GM10248 (cell line): ENCODE measurements around the gene CAPZB.

Experiments
- CTCF ChIA-PET: fragments of 300-600 bp; sonication (Branson Sonifier 250); formaldehyde crosslinking; extraction: SDS; loops from one replicate; lab custom pipeline; 2021; ENCODE audit warnings: antibody characterized with exemption; lab: Yijun Ruan, JAX
- POLR2A ChIA-PET: fragments of 350-650 bp; sonication (Branson Sonifier 250); formaldehyde crosslinking; extraction: SDS; loops from one replicate; lab custom pipeline; 2020; ENCODE audit warnings: antibody characterized with exemption; lab: Yijun Ruan, JAX
- DNase-seq: peaks from one replicate; pipeline ENCODE4 v3.0.0; 2012; ENCODE audit errors: extremely low spot score
- TF ChIP-seq, protein P1 (sequence below): IDR thresholded peaks from 2 replicates; pipeline ENCODE4 v1.5.1; 2012; ENCODE audit warnings: mild to moderate bottlenecking, low read depth; ENCODE audit errors: extremely low read depth, missing control alignments, control extremely low read depth

Gene CAPZB

DNA sequence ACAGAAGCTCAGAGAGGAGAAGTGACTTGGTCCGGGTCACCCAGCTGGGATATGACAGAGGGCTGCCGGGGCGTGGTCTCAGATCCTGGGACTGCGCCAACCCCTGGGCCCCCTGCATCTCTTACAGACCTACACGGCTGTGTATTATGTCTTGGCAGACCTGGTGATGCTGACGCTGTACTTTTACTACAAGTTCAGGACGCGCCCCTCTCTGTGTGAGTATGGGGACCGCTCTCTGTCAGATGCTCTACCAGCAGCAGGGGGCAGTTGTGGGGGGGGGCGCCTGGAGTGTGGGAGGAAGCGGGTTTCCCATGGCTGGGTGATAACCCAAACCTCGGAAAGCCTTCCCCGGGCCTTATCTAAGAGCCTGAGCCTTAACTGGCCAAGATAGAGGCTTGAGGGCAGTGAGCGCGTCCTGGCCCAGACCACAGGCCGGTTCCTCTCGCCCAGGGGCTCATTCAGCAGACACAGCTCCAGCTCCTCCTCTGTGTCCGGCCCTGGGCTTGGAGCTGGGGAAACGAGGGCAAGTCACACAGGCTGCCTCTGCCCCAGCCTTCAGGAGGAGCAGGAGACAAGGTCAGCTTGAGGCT lies 159.9 kb downstream of the CAPZB start:
- CTCF ChIA-PET: interaction anchor here (0.9 kb wide), 1 partner anchor 16 kb away, joined by 3 read pairs; no protein-coding TSS in a partner anchor
- TF ChIP-seq, protein P1, sequence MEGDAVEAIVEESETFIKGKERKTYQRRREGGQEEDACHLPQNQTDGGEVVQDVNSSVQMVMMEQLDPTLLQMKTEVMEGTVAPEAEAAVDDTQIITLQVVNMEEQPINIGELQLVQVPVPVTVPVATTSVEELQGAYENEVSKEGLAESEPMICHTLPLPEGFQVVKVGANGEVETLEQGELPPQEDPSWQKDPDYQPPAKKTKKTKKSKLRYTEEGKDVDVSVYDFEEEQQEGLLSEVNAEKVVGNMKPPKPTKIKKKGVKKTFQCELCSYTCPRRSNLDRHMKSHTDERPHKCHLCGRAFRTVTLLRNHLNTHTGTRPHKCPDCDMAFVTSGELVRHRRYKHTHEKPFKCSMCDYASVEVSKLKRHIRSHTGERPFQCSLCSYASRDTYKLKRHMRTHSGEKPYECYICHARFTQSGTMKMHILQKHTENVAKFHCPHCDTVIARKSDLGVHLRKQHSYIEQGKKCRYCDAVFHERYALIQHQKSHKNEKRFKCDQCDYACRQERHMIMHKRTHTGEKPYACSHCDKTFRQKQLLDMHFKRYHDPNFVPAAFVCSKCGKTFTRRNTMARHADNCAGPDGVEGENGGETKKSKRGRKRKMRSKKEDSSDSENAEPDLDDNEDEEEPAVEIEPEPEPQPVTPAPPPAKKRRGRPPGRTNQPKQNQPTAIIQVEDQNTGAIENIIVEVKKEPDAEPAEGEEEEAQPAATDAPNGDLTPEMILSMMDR: no peak
- POLR2A ChIA-PET: no interaction called here
- DNase-seq: no peak

- ChIA-PET CTCF (no interaction called here), POLR2A (no interaction called here)
- no peak for DNase-seq
- TF ChIP-seq, protein P1: no peak
These were observed 160.7 kb downstream of the CAPZB start for GRCh38 chr1:19324665-19324990.

DNA sequence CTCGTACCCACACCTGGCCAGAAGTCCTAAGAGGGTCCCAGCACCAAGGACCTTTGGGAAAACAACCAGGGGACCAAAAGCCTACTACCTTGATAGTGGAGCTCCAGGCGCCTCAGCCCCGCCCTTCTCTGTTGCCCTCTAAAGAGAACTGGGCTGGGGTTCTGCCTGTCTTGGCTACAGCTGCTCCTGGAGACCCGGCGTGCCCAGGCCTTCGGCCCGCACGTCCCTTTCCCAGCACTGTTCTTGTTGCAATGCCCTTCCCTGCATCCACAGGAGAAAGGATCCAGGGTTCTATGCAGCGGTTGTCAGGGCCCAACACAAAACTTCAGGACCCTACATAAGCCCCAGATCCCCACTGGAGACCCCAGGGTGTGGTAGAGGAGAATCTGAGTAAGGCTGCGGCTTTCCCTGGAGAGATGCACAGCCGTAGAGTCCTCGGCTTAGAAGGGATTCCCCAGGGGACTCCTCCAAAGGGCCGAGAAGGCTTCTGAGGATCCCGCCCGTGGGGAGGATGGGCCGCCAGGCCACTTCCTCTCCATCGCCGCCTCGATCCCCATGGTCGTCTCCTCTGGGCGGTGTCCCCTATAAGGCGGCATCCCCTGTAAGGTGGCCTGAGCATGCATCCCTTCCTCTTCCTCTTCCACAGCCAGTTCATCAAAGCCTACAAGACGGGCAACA lies 161.2 kb downstream of the CAPZB start:
- ChIA-PET CTCF (no interaction called here), POLR2A (no interaction called here)
- no peak for DNase-seq
- TF ChIP-seq, protein P1: no peak

- ChIA-PET CTCF (interaction anchor here (0.9 to 1.0 kb wide), 2 partner anchors 52 to 331 kb away, joined by 3 to 4 read pairs; no protein-coding TSS in a partner anchor), POLR2A (no interaction called here)
- DNase-seq: no peak
- TF ChIP-seq, protein P1: no peak
These were observed 162.9 kb downstream of the CAPZB start for GRCh38 chr1:19322481-19322880.

DNA sequence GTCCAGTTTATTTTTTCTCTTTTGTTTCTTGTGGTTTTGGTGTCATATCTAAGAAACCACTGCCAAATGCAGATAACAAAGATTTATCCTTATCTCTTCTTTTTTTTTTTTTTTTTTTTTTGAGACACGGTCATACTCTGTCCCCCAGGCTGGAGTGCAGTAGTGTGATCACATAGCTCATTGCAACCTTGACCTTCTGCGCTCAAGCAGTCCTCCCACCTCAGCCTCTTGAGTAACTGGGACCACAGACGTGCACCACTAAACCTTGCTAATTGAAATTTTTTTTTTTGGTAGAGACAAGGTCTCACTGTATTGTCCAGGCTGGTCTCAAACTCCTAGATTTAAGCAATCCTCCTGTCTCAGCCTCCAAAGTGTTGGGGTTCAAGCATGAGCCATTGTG lies 164.3 kb downstream of the CAPZB start:
- ChIA-PET CTCF (no interaction called here), POLR2A (no interaction called here)
- TF ChIP-seq, protein P1: no peak
- DNase-seq: no peak

- CTCF ChIA-PET: no interaction called here
- TF ChIP-seq, protein P1: no peak
- POLR2A ChIA-PET: no interaction called here
- no peak for DNase-seq
These were observed 166.1 kb downstream of the CAPZB start for GRCh38 chr1:19319196-19319595.
